Measurements from ENCODE around the gene MFN1. TPM values are rescaled to one million over a fixed set of nuclear protein-coding genes. Genes with fewer than 3 reads are reported as not detected.

The MFN1 gene
- total RNA-seq, 1 donor from 2014 or later: 25.1 TPM

- Histone ChIP-seq H3K36me3 (peaks cover 55 to 70% of the 10 kb centered on the region in 2 donors), H3K27me3 (no peaks in the 10 kb centered on the region), H3K9me3 (no peaks in the 10 kb centered on the region), H3K27ac (no peak overlapping the region), H3K4me3 (no peak overlapping the region), H3K4me1 (peaks cover 0 to 2% of the 10 kb centered on the region in 2 donors)
- TF ChIP-seq, protein P1, sequence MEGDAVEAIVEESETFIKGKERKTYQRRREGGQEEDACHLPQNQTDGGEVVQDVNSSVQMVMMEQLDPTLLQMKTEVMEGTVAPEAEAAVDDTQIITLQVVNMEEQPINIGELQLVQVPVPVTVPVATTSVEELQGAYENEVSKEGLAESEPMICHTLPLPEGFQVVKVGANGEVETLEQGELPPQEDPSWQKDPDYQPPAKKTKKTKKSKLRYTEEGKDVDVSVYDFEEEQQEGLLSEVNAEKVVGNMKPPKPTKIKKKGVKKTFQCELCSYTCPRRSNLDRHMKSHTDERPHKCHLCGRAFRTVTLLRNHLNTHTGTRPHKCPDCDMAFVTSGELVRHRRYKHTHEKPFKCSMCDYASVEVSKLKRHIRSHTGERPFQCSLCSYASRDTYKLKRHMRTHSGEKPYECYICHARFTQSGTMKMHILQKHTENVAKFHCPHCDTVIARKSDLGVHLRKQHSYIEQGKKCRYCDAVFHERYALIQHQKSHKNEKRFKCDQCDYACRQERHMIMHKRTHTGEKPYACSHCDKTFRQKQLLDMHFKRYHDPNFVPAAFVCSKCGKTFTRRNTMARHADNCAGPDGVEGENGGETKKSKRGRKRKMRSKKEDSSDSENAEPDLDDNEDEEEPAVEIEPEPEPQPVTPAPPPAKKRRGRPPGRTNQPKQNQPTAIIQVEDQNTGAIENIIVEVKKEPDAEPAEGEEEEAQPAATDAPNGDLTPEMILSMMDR (IDR thresholded peaks at IDR 0.05): no peak
- DNase-seq (ENCODE audit: low spot score in 2 of 2): no peak
- intact Hi-C loops (cut with DNase I): no loop called here
Measured at GRCh38 chr3:179330438-179330837, 17.1 kb upstream of the MFN1 start.

- TF ChIP-seq, protein P1 (IDR thresholded peaks at IDR 0.05): no peak
- intact Hi-C loops (cut with DNase I): no loop called here
Measured at GRCh38 chr3:179332240-179332639, 15.3 kb upstream of the MFN1 start.

GRCh38 chr3:179333084-179333483, 14.4 kb upstream of the MFN1 start:
- H3K4me1 ChIP-seq: peaks cover 0 to 3% of the 10 kb centered on the region in 2 donors
- H3K27ac ChIP-seq: no peak overlapping the region
- TF ChIP-seq, protein P1 (IDR thresholded peaks at IDR 0.05): no peak
- H3K27me3 ChIP-seq: no peaks in the 10 kb centered on the region
- no peaks in the 10 kb centered on the region for H3K9me3 ChIP-seq
- DNase-seq (ENCODE audit: low spot score in 2 of 2): no peak
- peaks cover 58 to 73% of the 10 kb centered on the region in 2 donors for H3K36me3 ChIP-seq
- intact Hi-C loops (cut with DNase I): no loop called here
- H3K4me3 ChIP-seq: no peak overlapping the region

More at GRCh38 chr3:179332240-179332639, 15.3 kb upstream of the MFN1 start:
- no peak for DNase-seq (ENCODE audit: low spot score in 2 of 2)
- Histone ChIP-seq H3K36me3 (peaks cover 58 to 73% of the 10 kb centered on the region in 2 donors), H3K4me1 (peaks cover 0 to 3% of the 10 kb centered on the region in 2 donors), H3K27ac (no peak overlapping the region), H3K4me3 (no peak overlapping the region), H3K9me3 (no peaks in the 10 kb centered on the region), H3K27me3 (no peaks in the 10 kb centered on the region)

GRCh38 chr3:179336345-179336929, 11.1 kb upstream of the MFN1 start:
- TF ChIP-seq, protein P1 (IDR thresholded peaks at IDR 0.05): no peak
- H3K27me3 ChIP-seq: no peaks in the 10 kb centered on the region
- intact Hi-C loops (cut with DNase I): no loop called here
- peak overlapping the region; percentile 46 to 69 for H3K27ac ChIP-seq
- H3K9me3 ChIP-seq: no peaks in the 10 kb centered on the region
- peaks cover 37 to 40% of the 10 kb centered on the region in 2 donors for H3K36me3 ChIP-seq
- H3K4me3 ChIP-seq: no peak overlapping the region
- H3K4me1 ChIP-seq: peaks cover 0 to 3% of the 10 kb centered on the region in 2 donors
- no peak for DNase-seq (ENCODE audit: low spot score in 2 of 2)

- intact Hi-C loops (cut with DNase I): loop anchor here (5.0 kb wide), 1 partner anchor 104 kb away; the partner anchor contains the start of gene GNB4
- Histone ChIP-seq H3K27me3 (no peaks in the 10 kb centered on the region), H3K27ac (peak overlapping the region; percentile 82 to 90), H3K36me3 (peaks cover 4 to 22% of the 10 kb centered on the region in 2 donors), H3K4me1 (peaks cover 7 to 20% of the 10 kb centered on the region in 2 donors), H3K4me3 (peak overlapping the region; percentile 75 to 93), H3K9me3 (no peaks in the 10 kb centered on the region)
- TF ChIP-seq, protein P1 (IDR thresholded peaks at IDR 0.05): no peak
- DNase-seq (ENCODE audit: low spot score in 2 of 2): no peak
Measured at GRCh38 chr3:179348325-179349013, 960 bp downstream of the MFN1 start.
